HG02973 (cell line): Measurements from ENCODE around the gene KRTAP2-1.
"Not testable (repeated sequence)": the region's sequence is repeated elsewhere in the genome, so short reads cannot be mapped to it uniquely, and the experiment has no call there.

Experiments used
- ATAC-seq: cut with Tn5 transposase; IDR thresholded peaks from one replicate; pipeline ENCODE4 v1.9.1; 2021; ENCODE audit warnings: moderate library complexity; ENCODE audit not compliant: unreplicated experiment

The KRTAP2-1 gene

DNA sequence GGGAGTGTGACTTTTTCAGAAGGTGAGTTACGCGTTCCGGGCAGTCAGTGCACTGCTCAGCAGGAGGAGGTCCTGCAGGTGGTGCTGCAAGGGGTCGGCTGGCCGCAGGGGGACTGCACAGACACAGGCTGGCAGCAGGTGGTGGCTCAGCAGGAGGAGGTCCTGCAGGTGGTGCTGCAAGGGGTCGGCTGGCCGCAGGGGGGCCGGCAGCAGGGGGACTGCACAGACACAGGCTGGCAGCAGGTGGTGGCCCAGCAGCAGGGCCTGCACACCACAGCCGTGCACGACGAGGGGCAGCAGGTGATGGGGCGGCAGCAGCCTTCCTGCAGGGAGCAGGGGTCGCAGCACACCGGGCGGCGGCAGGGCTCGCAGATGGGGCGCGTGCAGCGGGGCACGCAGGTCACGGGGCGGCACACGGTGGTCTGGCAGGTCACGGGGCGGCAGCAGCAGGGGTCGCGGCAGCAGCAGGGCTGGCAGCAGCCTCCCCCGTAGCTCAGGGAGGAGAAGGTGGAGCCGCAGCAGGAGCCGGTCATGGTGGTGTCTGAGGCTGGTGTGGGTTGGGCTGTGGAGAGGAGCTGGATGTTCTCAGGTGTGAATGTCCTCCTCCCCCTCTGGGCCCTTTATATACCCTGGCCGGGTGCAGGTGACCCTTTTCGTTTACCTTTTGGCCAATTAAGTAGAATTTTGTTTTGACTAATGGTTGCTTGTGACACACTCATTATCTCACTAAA is at the start of gene KRTAP2-1:
Gene KRTAP2-1, minus strand, starts transcription at position 582 of the 731 bp plus-strand sequence. Its CDS starts 49 bp downstream, at position 533.
- not testable (repeated sequence) for ATAC-seq

GRCh38 chr17:41096055-41096454 is 48.9 kb upstream of the KRTAP2-1 start:
- ATAC-seq, result no peak

DNA sequence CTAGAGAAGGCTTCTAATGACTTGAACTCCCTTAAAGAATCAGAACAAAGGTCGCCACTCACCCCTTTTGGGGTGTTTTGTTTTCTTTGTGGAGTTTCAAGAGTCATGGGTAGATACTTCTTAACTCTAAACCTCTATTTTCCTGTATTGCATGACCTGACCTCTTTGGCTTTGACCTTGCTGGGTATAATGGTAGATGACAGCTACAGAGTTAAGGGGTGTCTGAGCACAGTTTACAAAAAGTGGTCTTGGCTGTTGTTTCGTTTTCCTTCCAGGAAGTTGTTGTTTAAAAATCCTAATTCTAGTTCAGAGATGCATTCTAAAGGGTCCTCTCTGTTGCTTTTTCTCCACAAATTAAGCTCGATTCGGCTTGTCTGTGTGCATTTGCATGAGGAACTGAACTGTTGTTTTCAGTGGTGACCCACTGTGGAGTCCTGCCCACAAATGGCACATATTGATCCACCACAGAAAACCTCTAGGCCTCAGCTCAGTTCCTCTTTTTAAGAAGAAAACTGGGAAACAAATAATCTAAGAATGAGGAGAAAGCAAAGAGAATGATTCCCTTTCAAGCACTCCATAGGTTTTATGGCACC is 41.7 kb upstream of the KRTAP2-1 start:
- ATAC-seq, result not testable (repeated sequence)

- not testable (repeated sequence) for ATAC-seq
Measured at GRCh38 chr17:41084100-41084856, 37.2 kb upstream of the KRTAP2-1 start, which contains the start of gene KRTAP4-7. Gene KRTAP4-7, plus strand, starts transcription at chr17:41084150. Its CDS starts 57 bp downstream, at chr17:41084207.

GRCh38 chr17:41083427-41083826 is 36.3 kb upstream of the KRTAP2-1 start:
- ATAC-seq, result not testable (repeated sequence)

DNA sequence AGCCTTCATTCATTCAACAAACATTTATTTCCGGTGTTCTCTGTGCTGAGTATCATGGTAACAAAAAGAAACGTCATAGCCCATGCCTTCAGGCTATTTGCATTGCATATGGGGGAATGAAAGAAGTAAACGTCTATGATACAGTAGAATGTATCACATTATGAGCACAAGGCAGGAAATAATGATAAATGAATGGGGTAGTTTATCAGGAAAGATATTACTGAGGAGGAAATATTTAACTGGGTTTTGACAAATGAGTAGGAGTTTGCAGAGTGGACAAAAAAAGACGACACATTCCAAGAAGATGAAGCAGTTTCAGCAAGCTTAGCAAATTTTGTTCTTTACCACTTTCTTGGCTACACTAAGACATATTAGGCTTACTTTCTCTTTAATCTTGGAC is 35.5 kb upstream of the KRTAP2-1 start:
- no peak for ATAC-seq

GRCh38 chr17:41076788-41077187 is 29.7 kb upstream of the KRTAP2-1 start:
- no peak for ATAC-seq

DNA sequence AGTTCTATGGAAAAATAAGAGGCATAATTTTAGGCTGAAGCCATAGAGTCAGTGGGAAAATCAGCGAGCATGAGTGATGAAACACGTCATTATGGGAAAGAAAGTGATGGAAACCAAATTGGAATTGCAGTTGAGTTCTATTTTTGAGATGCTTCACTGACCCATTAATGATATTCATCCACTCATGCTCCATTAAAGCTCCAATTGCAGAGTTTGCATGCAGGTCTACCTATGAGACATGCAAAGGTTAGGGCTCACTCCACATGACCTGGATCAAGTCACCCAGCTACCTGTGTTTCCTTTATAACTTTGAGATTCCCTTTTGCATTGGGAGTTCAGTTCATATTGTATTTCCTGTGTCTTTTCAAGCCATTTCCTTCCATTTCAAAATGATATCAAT is 26.6 kb upstream of the KRTAP2-1 start:
- ATAC-seq, result no peak

GRCh38 chr17:41071606-41072360 is 24.7 kb upstream of the KRTAP2-1 start:
- ATAC-seq, result no peak

DNA sequence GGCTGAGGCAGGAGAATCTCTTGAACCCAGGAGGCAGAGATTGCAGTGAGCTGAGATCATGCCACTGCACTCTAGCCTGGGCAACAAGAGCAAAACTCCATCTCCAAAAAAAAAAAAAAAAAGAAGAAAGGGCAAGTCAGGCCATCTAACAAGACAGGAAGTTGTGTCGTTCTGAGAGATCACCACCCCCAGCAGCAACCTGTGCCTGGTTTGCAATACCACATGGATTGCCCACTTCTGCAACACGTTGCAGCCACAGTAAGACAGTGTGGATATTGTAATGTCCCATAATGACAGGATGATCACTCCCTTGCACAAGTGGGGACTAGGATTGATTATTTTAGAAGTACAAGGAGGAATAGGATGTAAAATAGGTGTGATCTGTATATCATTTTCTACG is 21.9 kb upstream of the KRTAP2-1 start:
- no peak for ATAC-seq

DNA sequence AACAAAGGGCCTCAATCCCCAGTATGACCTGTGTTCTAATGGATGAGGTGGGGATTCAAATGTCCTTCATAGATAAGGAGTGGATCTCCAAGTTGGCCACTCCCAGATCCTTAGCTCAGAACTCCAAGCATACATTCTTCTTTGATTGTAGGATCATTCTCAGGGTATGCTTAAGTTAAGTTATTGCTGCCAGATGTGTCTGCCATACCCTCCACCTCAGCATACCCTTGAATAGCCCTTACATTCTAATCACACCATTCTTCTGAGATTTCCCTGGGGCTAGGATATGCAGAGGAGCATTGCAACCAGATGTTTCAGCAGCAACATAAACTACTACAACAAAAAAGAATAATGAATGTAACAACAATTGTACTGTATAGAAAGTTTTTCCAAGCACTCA is 20.2 kb upstream of the KRTAP2-1 start:
- ATAC-seq, result no peak

- ATAC-seq, result no peak
Measured at GRCh38 chr17:41065829-41066624, 18.9 kb upstream of the KRTAP2-1 start, which contains the start of gene KRTAP2-4. Gene KRTAP2-4, minus strand, starts transcription at chr17:41065879. Its CDS starts 34 bp downstream, at chr17:41065845.

DNA sequence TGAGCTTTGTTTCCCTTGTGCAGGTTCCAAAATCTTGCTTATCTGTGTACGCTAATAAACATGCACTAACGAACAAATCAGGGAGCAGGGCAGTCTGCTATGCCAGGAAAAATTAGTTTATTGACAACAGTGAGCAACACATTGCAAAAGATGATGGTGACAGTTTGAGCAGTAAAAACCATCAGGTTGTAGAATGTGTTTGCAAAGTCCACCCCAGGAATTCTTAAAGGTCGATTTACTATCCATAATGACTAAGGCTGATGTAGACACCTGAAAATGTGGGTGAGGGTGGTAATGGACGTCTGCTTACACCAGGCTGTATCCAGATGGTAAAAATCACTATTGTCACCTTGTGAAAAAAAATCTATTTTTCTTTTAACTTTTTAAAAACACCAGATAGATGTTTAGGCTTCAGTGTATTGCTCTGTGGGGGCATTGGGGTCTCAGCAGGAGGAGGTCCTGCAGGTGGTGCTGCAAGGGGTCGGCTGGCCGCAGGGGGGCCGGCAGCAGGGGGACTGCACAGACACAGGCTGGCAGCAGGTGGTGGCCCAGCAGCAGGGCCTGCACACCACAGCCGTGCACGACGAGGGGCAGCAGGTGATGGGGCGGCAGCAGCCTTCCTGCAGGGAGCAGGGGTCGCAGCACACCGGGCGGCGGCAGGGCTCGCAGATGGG is 18.0 kb upstream of the KRTAP2-1 start:
- ATAC-seq, result not testable (repeated sequence)

DNA sequence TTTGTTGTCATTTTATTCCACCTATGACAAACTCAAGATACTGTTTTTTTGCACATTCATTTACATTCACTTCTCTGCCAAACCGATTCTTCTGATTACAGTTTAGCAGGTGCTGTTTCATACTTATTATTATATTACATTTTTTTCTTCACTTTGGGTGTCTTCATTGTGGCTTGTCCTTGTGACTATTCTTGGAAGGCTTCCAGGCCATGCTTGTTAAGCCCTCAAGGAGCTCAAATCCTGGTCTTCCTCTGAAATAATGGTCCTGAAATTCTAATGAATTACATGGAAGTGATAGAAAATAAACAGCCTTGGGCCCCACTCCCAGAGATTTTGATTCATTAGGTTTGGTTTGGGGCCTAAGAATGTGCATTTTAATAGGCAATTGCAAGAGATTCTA is 17.2 kb upstream of the KRTAP2-1 start:
- ATAC-seq, result no peak

DNA sequence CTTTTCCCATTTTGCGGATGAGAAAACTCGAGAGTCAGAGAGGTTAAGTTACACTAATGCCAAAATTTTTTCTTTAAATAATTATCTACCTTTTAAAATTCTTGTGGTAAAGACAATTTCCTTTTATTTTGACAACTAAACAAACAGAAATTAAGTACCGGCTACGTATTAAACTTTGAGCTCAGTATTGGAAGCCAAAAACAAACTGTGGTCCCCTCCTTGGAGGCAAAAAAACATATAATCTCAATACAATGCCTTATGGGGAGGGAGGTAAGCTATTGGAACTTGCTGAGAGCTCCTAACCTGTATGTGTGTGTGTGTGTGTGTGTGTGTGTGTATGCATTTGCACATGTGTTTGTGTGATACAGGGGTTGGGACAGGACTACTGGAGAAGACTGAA is 16.3 kb upstream of the KRTAP2-1 start:
- ATAC-seq, result no peak

DNA sequence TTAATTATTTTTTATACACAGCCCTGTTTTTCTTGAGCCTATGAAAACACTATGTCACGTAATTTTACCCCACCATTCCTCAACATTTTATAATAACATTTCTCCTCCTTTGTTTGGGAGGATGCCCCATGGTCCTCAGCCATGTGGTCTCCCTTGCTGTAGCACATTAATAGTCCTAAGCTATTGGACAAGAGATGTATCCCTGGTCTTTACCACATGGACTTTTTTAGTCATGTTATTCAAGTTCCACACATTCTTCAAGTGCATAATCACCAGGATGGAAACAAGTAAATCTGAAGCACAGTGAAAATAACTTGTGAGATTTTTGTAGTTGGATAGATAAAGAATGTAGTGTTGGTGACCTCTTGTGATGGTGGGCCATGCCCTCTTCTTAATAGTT is 14.8 kb upstream of the KRTAP2-1 start:
- ATAC-seq, result no peak

- ATAC-seq, result no peak
Measured at GRCh38 chr17:41060052-41060604, 13.0 kb upstream of the KRTAP2-1 start, which contains the start of gene KRTAP2-3. Gene KRTAP2-3, minus strand, starts transcription at chr17:41060114. Its CDS starts 64 bp downstream, at chr17:41060050.

GRCh38 chr17:41059276-41060051 is 12.3 kb upstream of the KRTAP2-1 start:
- ATAC-seq, result not testable (repeated sequence)
